ENCODE results near the gene VPS16. TPM values are rescaled to one million over a fixed set of nuclear protein-coding genes. Genes with fewer than 3 reads are reported as not detected.

The VPS16 gene
- total and polyA plus RNA-seq, 2 of the 13 experiments (the other 11 are each of a cell fraction or from before 2014, with no cell fraction given): 34.2 to 35.4 TPM

- ChIA-PET POLR2A (no interaction called here), CTCF (ENCODE audit: low intra/inter-chr PET ratio, low total read pairs) (no interaction called here)
- Histone ChIP-seq H3K27ac (ENCODE audit: extremely low read length, insufficient read depth, low read length) (no peak overlapping the region), H3K9ac (ENCODE audit: insufficient read depth, low read depth, low read length) (no peak overlapping the region), H2AFZ (ENCODE audit: low read length) (no peak overlapping the region), H3K79me2 (ENCODE audit: insufficient read depth, low read length) (no peaks in the 10 kb centered on the region), H4K20me1 (ENCODE audit: insufficient read depth, low read length) (no peaks in the 10 kb centered on the region), H3K4me2 (ENCODE audit: low read depth, low read length) (no peak overlapping the region), H3K4me1 (ENCODE audit: insufficient read depth, low read length) (peaks cover 10% of the 10 kb centered on the region), H3K27me3 (ENCODE audit: control insufficient read depth in 1 of 2, insufficient read depth in 2 of 2, low read length in 2 of 2) (peaks cover under 1 to 67% of the 10 kb centered on the region in 2 experiments), H3K36me3 (replicated peaks in 1 of 2; ENCODE audit: control insufficient read depth in 1 of 2, insufficient read depth in 2 of 2, low read length in 2 of 2) (no peaks in the 10 kb centered on the region), H3K4me3 (replicated peaks in 1 of 3; ENCODE audit: insufficient read depth in 1 of 3, low read depth in 2 of 3, low read length in 3 of 3) (no peak overlapping the region), H3K9me3 (ENCODE audit: low read length) (no peaks in the 10 kb centered on the region)
- no peak for FAIRE-seq
- TF ChIP-seq CAMTA2 (CRISPR knock-in tag; IDR thresholded peaks at IDR 0.05; ENCODE audit: borderline replicate concordance) (no peak), ZNF329 (CRISPR knock-in tag; IDR thresholded peaks at IDR 0.05; ENCODE audit: low read depth) (no peak), HNF4G (IDR thresholded peaks at IDR 0.05; ENCODE audit: borderline replicate concordance, low read depth, low read length) (0 out of 2 replicates have a peak, but pooled peaks have one; percentile 17), HNF4G (CRISPR knock-in tag; IDR thresholded peaks at IDR 0.05; ENCODE audit: borderline replicate concordance, low read depth) (no peak), ZNF782 (CRISPR knock-in tag; IDR thresholded peaks at IDR 0.05; ENCODE audit: borderline replicate concordance) (no peak), HNF4A (CRISPR knock-in tag; IDR thresholded peaks at IDR 0.05) (peak; percentile 24; the same call in 1 of the 2 replicates)
- peak; percentile 16; the same call in 1 of the 3 replicates for ATAC-seq
- WGBS (ENCODE audit: low lambda C conversion rate): 1% methylated on average over 4 of the region's 4 CpGs
- BruUV-seq (replicated peaks): no TSS peak
- in situ Hi-C loops (cut with HindIII; ENCODE audit: extremely low pct_ligation_motif_present, low pct_unique_long_range_greater_than_20kb) (no loop called here), intact Hi-C loops (cut with micrococcal nuclease; ENCODE audit: unreplicated experiment) (no loop called here)
- DNase-seq (ENCODE audit: low spot score): no peak
Observed at GRCh38 chr20:2806351-2806701, 34.2 kb upstream of the VPS16 start.

GRCh38 chr20:2807019-2807418, 33.5 kb upstream of the VPS16 start:
- Histone ChIP-seq H3K27ac (ENCODE audit: extremely low read length, insufficient read depth, low read length) (no peak overlapping the region), H2AFZ (ENCODE audit: low read length) (no peak overlapping the region), H3K79me2 (ENCODE audit: insufficient read depth, low read length) (no peaks in the 10 kb centered on the region), H3K4me2 (ENCODE audit: low read depth, low read length) (no peak overlapping the region), H3K36me3 (replicated peaks in 1 of 2; ENCODE audit: control insufficient read depth in 1 of 2, insufficient read depth in 2 of 2, low read length in 2 of 2) (no peaks in the 10 kb centered on the region), H3K9me3 (ENCODE audit: low read length) (0 out of 2 replicates have a peak, but pooled peaks cover 1% of the 10 kb centered on the region), H4K20me1 (ENCODE audit: insufficient read depth, low read length) (no peaks in the 10 kb centered on the region), H3K9ac (ENCODE audit: insufficient read depth, low read depth, low read length) (no peak overlapping the region), H3K4me3 (replicated peaks in 1 of 3; ENCODE audit: insufficient read depth in 1 of 3, low read depth in 2 of 3, low read length in 3 of 3) (no peak overlapping the region), H3K4me1 (ENCODE audit: insufficient read depth, low read length) (peaks cover 8% of the 10 kb centered on the region), H3K27me3 (ENCODE audit: control insufficient read depth in 1 of 2, insufficient read depth in 2 of 2, low read length in 2 of 2) (peaks cover 0 to 62% of the 10 kb centered on the region in 2 experiments)
- no TSS peak for BruUV-seq (replicated peaks)
- no peak for FAIRE-seq
- ChIA-PET POLR2A (no interaction called here), CTCF (ENCODE audit: low intra/inter-chr PET ratio, low total read pairs) (no interaction called here)
- 55% methylated on average over 4 of the region's 4 CpGs for WGBS (ENCODE audit: low lambda C conversion rate)
- no peak for ATAC-seq
- DNase-seq (ENCODE audit: low spot score): no peak
- intact Hi-C loops (cut with micrococcal nuclease; ENCODE audit: unreplicated experiment): no loop called here
- in situ Hi-C loops (cut with HindIII; ENCODE audit: extremely low pct_ligation_motif_present, low pct_unique_long_range_greater_than_20kb): no loop called here
- TF ChIP-seq POLR2G (IDR thresholded peaks at IDR 0.05; ENCODE audit: low read depth, low read length) (no peak), TFAP4 (IDR thresholded peaks at IDR 0.05; ENCODE audit: borderline replicate concordance, low read depth) (no peak), TEF (CRISPR knock-in tag; IDR thresholded peaks at IDR 0.05) (no peak), NONO (IDR thresholded peaks at IDR 0.05) (no peak), NONO (CRISPR knock-in tag; conservative IDR thresholded peaks at IDR 0.05) (no peak), E2F2 (CRISPR knock-in tag; IDR thresholded peaks at IDR 0.05; ENCODE audit: borderline replicate concordance) (no peak), KAT2B (IDR thresholded peaks at IDR 0.05; ENCODE audit: borderline replicate concordance, low read depth, low read length) (no peak), PAX8 (CRISPR knock-in tag; IDR thresholded peaks at IDR 0.05; ENCODE audit: borderline replicate concordance) (no peak), BHLHE40 (IDR thresholded peaks at IDR 0.05; ENCODE audit: low read length) (no peak), NAIF1 (CRISPR knock-in tag; IDR thresholded peaks at IDR 0.05; ENCODE audit: borderline replicate concordance) (no peak), KLF12 (CRISPR knock-in tag; IDR thresholded peaks at IDR 0.05; ENCODE audit: borderline replicate concordance) (no peak), IRX3 (CRISPR knock-in tag; IDR thresholded peaks at IDR 0.05; ENCODE audit: borderline replicate concordance, low read depth) (no peak)

All from HepG2 (cell line).